Measurements from ENCODE around the gene DIP2A. TPM values are rescaled to one million over a fixed set of nuclear protein-coding genes. Genes with fewer than 3 reads are reported as not detected.

The DIP2A gene
- total and polyA plus RNA-seq, 2 of the 13 experiments (the other 11 are each of a cell fraction or from before 2014, with no cell fraction given): 18.5 to 37.6 TPM

DNA sequence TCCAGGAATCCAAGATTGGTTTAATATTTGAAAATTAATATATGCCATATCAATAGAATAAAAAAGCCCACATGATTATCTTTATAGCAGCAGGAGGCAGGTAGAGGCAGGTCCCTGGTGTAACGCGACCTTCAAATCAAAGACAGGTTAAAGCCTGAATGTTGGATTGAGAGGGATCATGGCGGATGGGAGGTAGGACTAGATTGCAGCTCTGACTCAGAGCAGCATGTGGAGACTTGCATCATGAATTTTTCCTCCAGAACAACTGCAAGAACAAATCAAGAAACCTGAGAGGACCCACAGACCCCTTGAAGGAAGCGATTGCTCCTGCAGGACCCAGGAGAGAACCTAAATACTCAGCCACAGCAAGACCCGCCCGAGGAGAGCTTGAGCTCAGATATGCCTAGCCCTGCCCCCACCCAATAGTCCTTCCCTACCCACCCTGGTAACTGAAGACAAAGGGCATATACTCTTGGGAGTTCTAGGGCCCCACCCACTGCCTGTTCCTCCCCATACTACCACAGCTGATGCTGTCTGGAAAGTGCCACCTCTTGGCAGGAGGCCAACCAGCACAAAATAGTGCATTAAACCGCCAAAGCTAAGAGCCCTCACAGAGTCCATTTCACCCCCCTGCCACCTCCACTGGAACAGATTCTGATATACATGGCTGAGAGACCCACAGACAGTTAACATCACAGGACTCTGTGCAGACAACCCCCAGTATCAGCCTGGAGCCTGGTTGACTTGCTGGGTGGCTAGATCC lies 126.7 kb downstream of the DIP2A start:
- TF ChIP-seq PHF8 (CRISPR knock-in tag; IDR thresholded peaks at IDR 0.05) (no peak), ZNF780A (CRISPR knock-in tag; IDR thresholded peaks at IDR 0.05) (no peak), EHMT2 (IDR thresholded peaks at IDR 0.05; ENCODE audit: borderline replicate concordance, low read depth, low read length) (no peak), EP300 (IDR thresholded peaks at IDR 0.05; ENCODE audit: low read depth in 2 of 2, low read length in 2 of 2) (no peak), EP300 (CRISPR knock-in tag; IDR thresholded peaks at IDR 0.05; ENCODE audit: borderline replicate concordance) (no peak), SETDB1 (CRISPR knock-in tag; IDR thresholded peaks at IDR 0.05; ENCODE audit: borderline replicate concordance) (no peak), SIN3B (IDR thresholded peaks at IDR 0.05; ENCODE audit: low read length) (no peak), SATB2 (CRISPR knock-in tag; IDR thresholded peaks at IDR 0.05) (no peak), ZNF615 (CRISPR knock-in tag; IDR thresholded peaks at IDR 0.05; ENCODE audit: borderline replicate concordance) (no peak), ARNT (IDR thresholded peaks at IDR 0.05) (no peak)
- TF ChIP-seq, protein P1, sequence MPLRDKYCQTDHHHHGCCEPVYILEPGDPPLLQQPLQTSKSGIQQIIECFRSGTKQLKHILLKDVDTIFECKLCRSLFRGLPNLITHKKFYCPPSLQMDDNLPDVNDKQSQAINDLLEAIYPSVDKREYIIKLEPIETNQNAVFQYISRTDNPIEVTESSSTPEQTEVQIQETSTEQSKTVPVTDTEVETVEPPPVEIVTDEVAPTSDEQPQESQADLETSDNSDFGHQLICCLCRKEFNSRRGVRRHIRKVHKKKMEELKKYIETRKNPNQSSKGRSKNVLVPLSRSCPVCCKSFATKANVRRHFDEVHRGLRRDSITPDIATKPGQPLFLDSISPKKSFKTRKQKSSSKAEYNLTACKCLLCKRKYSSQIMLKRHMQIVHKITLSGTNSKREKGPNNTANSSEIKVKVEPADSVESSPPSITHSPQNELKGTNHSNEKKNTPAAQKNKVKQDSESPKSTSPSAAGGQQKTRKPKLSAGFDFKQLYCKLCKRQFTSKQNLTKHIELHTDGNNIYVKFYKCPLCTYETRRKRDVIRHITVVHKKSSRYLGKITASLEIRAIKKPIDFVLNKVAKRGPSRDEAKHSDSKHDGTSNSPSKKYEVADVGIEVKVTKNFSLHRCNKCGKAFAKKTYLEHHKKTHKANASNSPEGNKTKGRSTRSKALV (CRISPR knock-in tag; IDR thresholded peaks at IDR 0.05): no peak
- TF ChIP-seq, protein P2, sequence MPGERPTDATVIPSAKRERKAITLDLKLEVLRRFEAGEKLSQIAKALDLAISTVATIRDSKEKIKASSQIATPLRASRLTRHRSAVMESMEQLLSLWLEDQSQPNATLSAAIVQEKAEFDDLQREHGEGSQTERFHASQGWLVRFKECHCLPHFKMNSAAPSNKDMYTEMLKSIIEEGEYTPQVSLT (CRISPR knock-in tag; IDR thresholded peaks at IDR 0.05; ENCODE audit: borderline replicate concordance, low read depth): no peak
- Histone ChIP-seq H2AFZ (ENCODE audit: low read length) (no peak overlapping the region), H3K4me2 (ENCODE audit: low read depth, low read length) (no peak overlapping the region), H4K20me1 (ENCODE audit: insufficient read depth, low read length) (no peaks in the 10 kb centered on the region), H3K36me3 (replicated peaks in 1 of 2; ENCODE audit: control insufficient read depth in 1 of 2, insufficient read depth in 2 of 2, low read length in 2 of 2) (no peaks in the 10 kb centered on the region), H3K9me3 (ENCODE audit: low read length) (no peaks in the 10 kb centered on the region), H3K27ac (ENCODE audit: extremely low read length, insufficient read depth, low read length) (no peak overlapping the region), H3K4me1 (ENCODE audit: insufficient read depth, low read length) (peaks cover 22% of the 10 kb centered on the region), H3K79me2 (ENCODE audit: insufficient read depth, low read length) (no peaks in the 10 kb centered on the region), H3K27me3 (ENCODE audit: control insufficient read depth in 1 of 2, insufficient read depth in 2 of 2, low read length in 2 of 2) (no peaks in the 10 kb centered on the region), H3K4me3 (replicated peaks in 1 of 3; ENCODE audit: insufficient read depth in 1 of 3, low read depth in 2 of 3, low read length in 3 of 3) (no peak overlapping the region), H3K9ac (ENCODE audit: insufficient read depth, low read depth, low read length) (no peak overlapping the region)
- no peak for ATAC-seq
- no peak for FAIRE-seq
- POLR2A ChIA-PET: no interaction called here
- WGBS (ENCODE audit: low lambda C conversion rate): 85% methylated on average over 7 of the region's 7 CpGs
- CTCF ChIA-PET (ENCODE audit: low intra/inter-chr PET ratio, low total read pairs): no interaction called here
- intact Hi-C loops (cut with micrococcal nuclease; ENCODE audit: unreplicated experiment) (no loop called here), in situ Hi-C loops (cut with HindIII; ENCODE audit: extremely low pct_ligation_motif_present, low pct_unique_long_range_greater_than_20kb) (no loop called here)
- no TSS peak for BruUV-seq (replicated peaks)
- no peak for DNase-seq (ENCODE audit: low spot score)

Measured in HepG2 (cell line).